HL-60 (cell line): ENCODE data around the gene MIA3.

Experiments used
- DNase-seq, 2 experiments: peaks; one replicate each; pipeline ENCODE4 v3.0.0-alpha.2; 2010 to 2020; ENCODE audit warnings: low read depth in 1 of 2, low spot score in 1 of 2
- H3K27ac ChIP-seq: fragments of 250-450 bp; sonication (Bioruptor Pico); replicated peaks from 2 replicates; pipeline ENCODE4 v1.5.1; 2020; ENCODE audit warnings: mild to moderate bottlenecking, moderate library complexity
- H3K27me3 ChIP-seq: fragments of 250-450 bp; sonication (Bioruptor Pico); 2 replicates; pipeline ENCODE4 v1.5.1; 2021; ENCODE audit warnings: mild to moderate bottlenecking, moderate library complexity; ENCODE audit not compliant: insufficient read depth, poor library complexity, severe bottlenecking
- H3K4me3 ChIP-seq: replicated peaks from 2 replicates; pipeline ENCODE4 v1.5.1; 2011; ENCODE audit warnings: mild to moderate bottlenecking, control low read depth, low read length; ENCODE audit not compliant: insufficient read depth
- CTCF ChIP-seq: IDR thresholded peaks from one replicate; pipeline ENCODE4 v1.5.1; 2011; ENCODE audit warnings: low read length, control low read depth, inconsistent platforms; ENCODE audit not compliant: insufficient read depth
- GABPA ChIP-seq: IDR thresholded peaks from 2 replicates; pipeline ENCODE4 v1.6.1; 2012; ENCODE audit warnings: low read depth
- POLR2AphosphoS5 ChIP-seq: IDR thresholded peaks from 2 replicates; pipeline ENCODE4 v1.6.1; 2012; ENCODE audit warnings: low read depth
- REST ChIP-seq: IDR thresholded peaks from 2 replicates; pipeline ENCODE4 v1.6.1; 2012; ENCODE audit warnings: low read depth; ENCODE audit not compliant: insufficient replicate concordance
- SPI1 ChIP-seq: IDR thresholded peaks from 2 replicates; pipeline ENCODE4 v1.6.1; 2012; ENCODE audit warnings: low read depth, mild to moderate bottlenecking, borderline replicate concordance

The MIA3 gene

GRCh38 chr1:222694927-222695326, 77.0 kb downstream of the MIA3 start:
- TF ChIP-seq CTCF (no peak), POLR2AphosphoS5 (no peak), REST (no peak), SPI1 (no peak), GABPA (no peak)
- H3K27ac ChIP-seq = no peak overlapping the region
- no peak for DNase-seq

GRCh38 chr1:222696741-222697140, 78.8 kb downstream of the MIA3 start:
- TF ChIP-seq POLR2AphosphoS5 = no peak
- TF ChIP-seq CTCF = no peak
- no peak for TF ChIP-seq GABPA
- no peak for TF ChIP-seq REST
- TF ChIP-seq SPI1 = no peak
- Histone ChIP-seq H3K27ac (no peak overlapping the region), H3K27me3 (no peaks in the 10 kb centered on the region), H3K4me3 (no peak overlapping the region)
- no peak for DNase-seq

More at GRCh38 chr1:222694927-222695326, 77.0 kb downstream of the MIA3 start:
- no peaks in the 10 kb centered on the region for H3K27me3 ChIP-seq
- H3K4me3 ChIP-seq = no peak overlapping the region

GRCh38 chr1:222697203-222697602, 79.3 kb downstream of the MIA3 start:
- TF ChIP-seq REST (no peak), POLR2AphosphoS5 (no peak), SPI1 (no peak), GABPA (no peak), CTCF (no peak)
- Histone ChIP-seq H3K27ac (no peak overlapping the region), H3K27me3 (no peaks in the 10 kb centered on the region), H3K4me3 (no peak overlapping the region)
- no peak for DNase-seq
